ENCODE measurements around the gene NCKAP5.

Gene NCKAP5

GRCh38 chr2:133240491-133241223 is 327.6 kb downstream of the NCKAP5 start:
- TF ChIP-seq CTCF (IDR thresholded peaks at IDR 0.05; ENCODE audit: insufficient read depth, low read depth, low read length, missing control alignments): no peak
- no peak for DNase-seq (ENCODE audit: low read depth)
- H3K4me3 ChIP-seq (ENCODE audit: low read length): no peak overlapping the region

- no peak overlapping the region for H3K4me3 ChIP-seq (ENCODE audit: low read length)
- TF ChIP-seq CTCF (IDR thresholded peaks at IDR 0.05; ENCODE audit: insufficient read depth, low read depth, low read length, missing control alignments): no peak
- DNase-seq (ENCODE audit: low read depth): peak; percentile 55
Measured at GRCh38 chr2:133235968-133236367, 332.3 kb downstream of the NCKAP5 start.

GRCh38 chr2:133232556-133232955 is 335.7 kb downstream of the NCKAP5 start:
- no peak for DNase-seq (ENCODE audit: low read depth)
- TF ChIP-seq CTCF (IDR thresholded peaks at IDR 0.05; ENCODE audit: insufficient read depth, low read depth, low read length, missing control alignments): no peak

GRCh38 chr2:133231264-133231663 is 337.0 kb downstream of the NCKAP5 start:
- DNase-seq (ENCODE audit: low read depth): no peak
- H3K4me3 ChIP-seq (ENCODE audit: low read length): no peak overlapping the region
- TF ChIP-seq CTCF (IDR thresholded peaks at IDR 0.05; ENCODE audit: insufficient read depth, low read depth, low read length, missing control alignments): no peak

More at GRCh38 chr2:133232556-133232955, 335.7 kb downstream of the NCKAP5 start:
- no peak overlapping the region for H3K4me3 ChIP-seq (ENCODE audit: low read length)

- no peak overlapping the region for H3K4me3 ChIP-seq (ENCODE audit: low read length)
- DNase-seq (ENCODE audit: low read depth): no peak
- no peak for TF ChIP-seq CTCF (IDR thresholded peaks at IDR 0.05; ENCODE audit: insufficient read depth, low read depth, low read length, missing control alignments)
Measured at GRCh38 chr2:133229974-133230373, 338.3 kb downstream of the NCKAP5 start.

- DNase-seq (ENCODE audit: low read depth): no peak
- TF ChIP-seq CTCF (IDR thresholded peaks at IDR 0.05; ENCODE audit: insufficient read depth, low read depth, low read length, missing control alignments): no peak
- H3K4me3 ChIP-seq (ENCODE audit: low read length): no peak overlapping the region
Measured at GRCh38 chr2:133223226-133223625, 345.0 kb downstream of the NCKAP5 start.

- no peak for DNase-seq (ENCODE audit: low read depth)
- no peak overlapping the region for H3K4me3 ChIP-seq (ENCODE audit: low read length)
- TF ChIP-seq CTCF (IDR thresholded peaks at IDR 0.05; ENCODE audit: insufficient read depth, low read depth, low read length, missing control alignments): no peak
Measured at GRCh38 chr2:133221398-133221797, 346.9 kb downstream of the NCKAP5 start.
